HCT116 (cell line): Measurements from ENCODE around the gene FAM216B. TPM values are rescaled to one million over a fixed set of nuclear protein-coding genes. Genes with fewer than 3 reads are reported as not detected.

Source experiments
- ATAC-seq: fragments of 200-7000 bp; cut with Tn5 transposase; 2 replicates; pipeline ENCODE4 v1.9.1; 2020; ENCODE audit warnings: mild to moderate bottlenecking, moderate library complexity
- BruUV-seq: library from RNA; stranded (reverse); fragments of 400-500 nt; replicated peaks from 2 replicates; lab custom pipeline; 2021; lab: Mats Ljungman, UMichigan
- CTCF ChIA-PET: fragments of 300-600 bp; sonication (Branson Sonifier 250); formaldehyde crosslinking; loops from one replicate; lab custom pipeline; 2021; ENCODE audit warnings: antibody characterized with exemption; lab: Charles Lee
- POLR2A ChIA-PET: fragments of 300-600, 350-600 bp; sonication (Branson Sonifier 250); formaldehyde crosslinking; loops from one replicate; lab custom pipeline; 2021; ENCODE audit warnings: antibody characterized with exemption; lab: Charles Lee
- RAD21 ChIA-PET, 2 experiments: fragments of 300-600 bp; sonication (Branson Sonifier 250); formaldehyde crosslinking; loops; one replicate each; lab custom pipeline; 2023; ENCODE audit warnings: low total read pairs in 2 of 2; ENCODE audit not compliant: uncharacterized antibody in 2 of 2, unreplicated experiment in 2 of 2, low non-redundant PET in 1 of 2; lab: Charles Lee
- DNase-seq: peaks from one replicate; pipeline ENCODE4 v3.0.0-alpha.2; 2010; ENCODE audit warnings: low read depth, low spot score
- H2AFZ ChIP-seq: fragments of 200-600 bp; shearing (Covaris generic), sonication (generic); 2 replicates; pipeline ENCODE4 v1.6.1; 2017; ENCODE audit warnings: low read depth, mixed run types, mixed read lengths, antibody characterized with exemption, low read length; ENCODE audit not compliant: poor library complexity, severe bottlenecking
- H3K27ac ChIP-seq: 2 replicates; pipeline ENCODE4 v1.5.1; 2012; ENCODE audit warnings: low read depth, low read length
- H3K27me3 ChIP-seq: fragments of 200-600 bp; sonication (generic); 2 replicates; pipeline ENCODE4 v1.6.1; 2016; ENCODE audit warnings: mixed run types, low read length, mixed read lengths; ENCODE audit not compliant: insufficient read depth
- H3K36me3 ChIP-seq, 2 experiments: fragments of 200-500 bp in 1 of 2; fragments of 200-600 bp in 1 of 2; sonication (Bioruptor generic) in 1 of 2; sonication (generic) in 1 of 2; 2 replicates each; pipeline versions ENCODE4 v1.5.1 to v1.6.1; 2014 to 2016; ENCODE audit warnings: low read length in 2 of 2, inconsistent platforms in 1 of 2, mixed read lengths in 1 of 2, mixed run types in 1 of 2; ENCODE audit not compliant: insufficient read depth in 2 of 2, control insufficient read depth in 1 of 2
- H3K4me1 ChIP-seq, 2 experiments: fragments of 200-600 bp in 1 of 2; sonication (generic) in 1 of 2; 2 replicates each; pipeline versions ENCODE4 v1.5.1 to v1.6.1; 2012 to 2017; ENCODE audit warnings: low read length in 2 of 2, inconsistent platforms in 1 of 2, mild to moderate bottlenecking in 1 of 2, mixed read lengths in 1 of 2, mixed run types in 1 of 2, moderate library complexity in 1 of 2; ENCODE audit not compliant: insufficient read depth in 2 of 2, control insufficient read depth in 1 of 2
- H3K4me2 ChIP-seq: fragments of 200-600 bp; sonication (generic); 2 replicates; pipeline ENCODE4 v1.6.1; 2017; ENCODE audit warnings: mixed run types, low read length, mixed read lengths
- H3K4me3 ChIP-seq, 2 experiments: fragments of 200-600 bp in 1 of 2; sonication (generic) in 1 of 2; replicated peaks in 1 of 2; 2 replicates each; pipeline ENCODE4 v1.5.1; 2011 to 2016; ENCODE audit warnings: low read length in 2 of 2, control low read depth in 1 of 2, low read depth in 1 of 2, mild to moderate bottlenecking in 1 of 2, mixed read lengths in 1 of 2, mixed run types in 1 of 2
- H3K79me2 ChIP-seq: fragments of 200-600 bp; sonication (generic); 2 replicates; pipeline ENCODE4 v1.6.1; 2017; ENCODE audit warnings: mild to moderate bottlenecking, mixed run types, low read length, moderate library complexity, mixed read lengths; ENCODE audit not compliant: insufficient read depth
- H3K9ac ChIP-seq: fragments of 200-600 bp; sonication (generic); 2 replicates; pipeline ENCODE4 v1.6.1; 2016; ENCODE audit warnings: low read length, mixed read lengths
- H3K9me2 ChIP-seq: fragments of 200-600 bp; sonication (generic), shearing (Covaris generic); 2 replicates; pipeline ENCODE4 v1.6.1; 2017; ENCODE audit warnings: mixed run types, mild to moderate bottlenecking, moderate library complexity; ENCODE audit not compliant: insufficient read depth
- H3K9me3 ChIP-seq, 2 experiments: fragments of 200-500 bp in 1 of 2; fragments of 200-600 bp in 1 of 2; sonication (Bioruptor generic) in 1 of 2; sonication (generic) in 1 of 2; 2 replicates each; pipeline ENCODE4 v1.6.1; 2014 to 2017; ENCODE audit warnings: low read length in 2 of 2, mixed read lengths in 2 of 2, inconsistent platforms in 1 of 2, low read depth in 1 of 2, mild to moderate bottlenecking in 1 of 2, mixed run types in 1 of 2, moderate library complexity in 1 of 2; ENCODE audit not compliant: control insufficient read depth in 1 of 2, insufficient read depth in 1 of 2
- H4K20me1 ChIP-seq: fragments of 200-600 bp; sonication (generic), shearing (Covaris generic); 2 replicates; pipeline ENCODE4 v1.6.1; 2017; ENCODE audit warnings: mixed run types, mild to moderate bottlenecking, moderate library complexity; ENCODE audit not compliant: insufficient read depth
- CBX3 ChIP-seq: IDR thresholded peaks from 2 replicates; pipeline ENCODE4 v1.6.1; 2012; ENCODE audit warnings: low read depth
- CEBPB ChIP-seq: IDR thresholded peaks from 2 replicates; pipeline ENCODE4 v1.6.1; 2012; ENCODE audit warnings: low read depth
- EGR1 ChIP-seq: IDR thresholded peaks from 2 replicates; pipeline ENCODE4 v1.6.1; 2012; ENCODE audit warnings: low read depth
- EZH2 ChIP-seq: fragments of 200-600 bp; sonication (generic); IDR thresholded peaks from 2 replicates; pipeline ENCODE4 v1.6.1; 2017; ENCODE audit warnings: antibody characterized with exemption, mixed run types
- EZH2phosphoT487 ChIP-seq: fragments of 200-600 bp; IDR thresholded peaks from 2 replicates; pipeline ENCODE4 v1.6.1; 2018; ENCODE audit warnings: antibody characterized with exemption, borderline replicate concordance
- FOSL1 ChIP-seq: IDR thresholded peaks from 2 replicates; pipeline ENCODE4 v1.6.1; 2012; ENCODE audit warnings: low read depth
- JUND ChIP-seq: IDR thresholded peaks from 2 replicates; pipeline ENCODE4 v1.6.1; 2012
- POLR2A ChIP-seq: IDR thresholded peaks from 2 replicates; pipeline ENCODE4 v1.7.0; 2011; ENCODE audit warnings: borderline replicate concordance; ENCODE audit not compliant: insufficient read depth, insufficient read length; ENCODE audit errors: extremely low read depth
- POLR2AphosphoS5 ChIP-seq: IDR thresholded peaks from 2 replicates; pipeline ENCODE4 v1.6.1; 2011; ENCODE audit warnings: mild to moderate bottlenecking, low read depth, low read length, moderate library complexity
- RAD21 ChIP-seq: IDR thresholded peaks from 2 replicates; pipeline ENCODE4 v1.6.1; 2012; ENCODE audit warnings: low read depth, mild to moderate bottlenecking
- SIN3A ChIP-seq: IDR thresholded peaks from 2 replicates; pipeline ENCODE4 v1.6.1; 2012; ENCODE audit warnings: low read depth
- SRF ChIP-seq: IDR thresholded peaks from 2 replicates; pipeline ENCODE4 v1.6.1; 2012; ENCODE audit warnings: low read depth
- YY1 ChIP-seq: IDR thresholded peaks from 2 replicates; pipeline ENCODE4 v1.6.1; 2011; ENCODE audit warnings: low read length, low read depth, moderate library complexity, mild to moderate bottlenecking; ENCODE audit not compliant: insufficient replicate concordance; ENCODE audit errors: extremely low read depth
- ZNF274 ChIP-seq: fragments of 200-500 bp; sonication (Bioruptor generic); IDR thresholded peaks from 2 replicates; pipeline ENCODE4 v1.6.1; 2014; ENCODE audit warnings: mild to moderate bottlenecking, low read depth, low read length, inconsistent platforms
- intact Hi-C: fragments of 100-400 bp; cut with micrococcal nuclease; formaldehyde crosslinking; loops from 2 replicates; pipeline ENCODE4 v1.10.0; 2022
- total RNA-seq: library from RNA; stranded (reverse); gene quantifications from one replicate; pipeline ENCODE4 v1.2.1, GENCODE V29; 2021; ENCODE audit not compliant: unreplicated experiment
- TF ChIP-seq, protein P1 (sequence below): IDR thresholded peaks from 2 replicates; pipeline ENCODE4 v1.6.1; 2012; ENCODE audit warnings: low read depth
- TF ChIP-seq, protein P2 (sequence below): IDR thresholded peaks from 2 replicates; pipeline ENCODE4 v1.6.1; 2011; ENCODE audit warnings: mild to moderate bottlenecking, low read length, moderate library complexity; ENCODE audit not compliant: insufficient replicate concordance; ENCODE audit errors: extremely low read depth
- TF ChIP-seq, protein P3 (sequence below): IDR thresholded peaks from 2 replicates; pipeline ENCODE4 v1.6.1; 2012

The FAM216B gene
- total RNA-seq, 1 experiment from 2014 or later: not detected

DNA sequence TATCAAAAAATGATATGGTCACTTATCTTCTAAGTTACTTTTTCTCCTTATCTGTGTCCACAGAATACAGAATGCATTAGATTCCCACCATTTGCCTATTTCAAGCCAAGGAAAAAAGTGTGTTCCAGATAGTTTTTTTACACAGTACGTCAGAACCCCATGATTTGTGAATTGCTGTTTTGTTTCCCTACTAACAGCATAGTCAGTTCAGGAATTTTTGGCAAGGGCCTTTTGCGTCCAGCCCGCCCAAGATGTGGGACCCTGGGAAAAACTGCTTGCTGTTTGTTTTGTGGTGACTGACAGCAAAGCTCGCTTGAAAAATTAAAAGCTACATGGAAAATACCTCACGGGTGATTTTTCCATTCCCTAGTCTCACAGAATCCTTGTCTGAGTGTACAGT lies 20.4 kb upstream of the FAM216B start:
- intact Hi-C loops: no loop called here
- RAD21 ChIA-PET: no interaction called here
- no peaks in the 10 kb centered on the region for H3K4me1 ChIP-seq
- POLR2A ChIA-PET: no interaction called here
- H3K79me2 ChIP-seq: no peaks in the 10 kb centered on the region
- no peaks in the 10 kb centered on the region for H3K27me3 ChIP-seq
- DNase-seq (no peak), ATAC-seq (no peak)
- no peaks in the 10 kb centered on the region for H4K20me1 ChIP-seq
- TF ChIP-seq CEBPB: no peak
- TF ChIP-seq ZNF274: no peak
- TF ChIP-seq EZH2: no peak
- TF ChIP-seq, protein P1, sequence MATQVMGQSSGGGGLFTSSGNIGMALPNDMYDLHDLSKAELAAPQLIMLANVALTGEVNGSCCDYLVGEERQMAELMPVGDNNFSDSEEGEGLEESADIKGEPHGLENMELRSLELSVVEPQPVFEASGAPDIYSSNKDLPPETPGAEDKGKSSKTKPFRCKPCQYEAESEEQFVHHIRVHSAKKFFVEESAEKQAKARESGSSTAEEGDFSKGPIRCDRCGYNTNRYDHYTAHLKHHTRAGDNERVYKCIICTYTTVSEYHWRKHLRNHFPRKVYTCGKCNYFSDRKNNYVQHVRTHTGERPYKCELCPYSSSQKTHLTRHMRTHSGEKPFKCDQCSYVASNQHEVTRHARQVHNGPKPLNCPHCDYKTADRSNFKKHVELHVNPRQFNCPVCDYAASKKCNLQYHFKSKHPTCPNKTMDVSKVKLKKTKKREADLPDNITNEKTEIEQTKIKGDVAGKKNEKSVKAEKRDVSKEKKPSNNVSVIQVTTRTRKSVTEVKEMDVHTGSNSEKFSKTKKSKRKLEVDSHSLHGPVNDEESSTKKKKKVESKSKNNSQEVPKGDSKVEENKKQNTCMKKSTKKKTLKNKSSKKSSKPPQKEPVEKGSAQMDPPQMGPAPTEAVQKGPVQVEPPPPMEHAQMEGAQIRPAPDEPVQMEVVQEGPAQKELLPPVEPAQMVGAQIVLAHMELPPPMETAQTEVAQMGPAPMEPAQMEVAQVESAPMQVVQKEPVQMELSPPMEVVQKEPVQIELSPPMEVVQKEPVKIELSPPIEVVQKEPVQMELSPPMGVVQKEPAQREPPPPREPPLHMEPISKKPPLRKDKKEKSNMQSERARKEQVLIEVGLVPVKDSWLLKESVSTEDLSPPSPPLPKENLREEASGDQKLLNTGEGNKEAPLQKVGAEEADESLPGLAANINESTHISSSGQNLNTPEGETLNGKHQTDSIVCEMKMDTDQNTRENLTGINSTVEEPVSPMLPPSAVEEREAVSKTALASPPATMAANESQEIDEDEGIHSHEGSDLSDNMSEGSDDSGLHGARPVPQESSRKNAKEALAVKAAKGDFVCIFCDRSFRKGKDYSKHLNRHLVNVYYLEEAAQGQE: no peak
- no peak for TF ChIP-seq POLR2AphosphoS5
- no peak for TF ChIP-seq SRF
- TF ChIP-seq, protein P2, sequence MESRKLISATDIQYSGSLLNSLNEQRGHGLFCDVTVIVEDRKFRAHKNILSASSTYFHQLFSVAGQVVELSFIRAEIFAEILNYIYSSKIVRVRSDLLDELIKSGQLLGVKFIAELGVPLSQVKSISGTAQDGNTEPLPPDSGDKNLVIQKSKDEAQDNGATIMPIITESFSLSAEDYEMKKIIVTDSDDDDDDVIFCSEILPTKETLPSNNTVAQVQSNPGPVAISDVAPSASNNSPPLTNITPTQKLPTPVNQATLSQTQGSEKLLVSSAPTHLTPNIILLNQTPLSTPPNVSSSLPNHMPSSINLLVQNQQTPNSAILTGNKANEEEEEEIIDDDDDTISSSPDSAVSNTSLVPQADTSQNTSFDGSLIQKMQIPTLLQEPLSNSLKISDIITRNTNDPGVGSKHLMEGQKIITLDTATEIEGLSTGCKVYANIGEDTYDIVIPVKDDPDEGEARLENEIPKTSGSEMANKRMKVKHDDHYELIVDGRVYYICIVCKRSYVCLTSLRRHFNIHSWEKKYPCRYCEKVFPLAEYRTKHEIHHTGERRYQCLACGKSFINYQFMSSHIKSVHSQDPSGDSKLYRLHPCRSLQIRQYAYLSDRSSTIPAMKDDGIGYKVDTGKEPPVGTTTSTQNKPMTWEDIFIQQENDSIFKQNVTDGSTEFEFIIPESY: no peak
- TF ChIP-seq JUND: no peak
- TF ChIP-seq CBX3: no peak
- TF ChIP-seq POLR2A: no peak
- TF ChIP-seq EGR1: no peak
- no peak for TF ChIP-seq SIN3A
- TF ChIP-seq YY1: no peak
- no peak for TF ChIP-seq FOSL1
- TF ChIP-seq, protein P3, sequence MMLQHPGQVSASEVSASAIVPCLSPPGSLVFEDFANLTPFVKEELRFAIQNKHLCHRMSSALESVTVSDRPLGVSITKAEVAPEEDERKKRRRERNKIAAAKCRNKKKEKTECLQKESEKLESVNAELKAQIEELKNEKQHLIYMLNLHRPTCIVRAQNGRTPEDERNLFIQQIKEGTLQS: no peak
- TF ChIP-seq EZH2phosphoT487: no peak
- TF ChIP-seq RAD21: no peak
- TF ChIP-seq, all 23 proteins: peak for 0
- BruUV-seq: no TSS peak
- H3K9me3 ChIP-seq: no peaks in the 10 kb centered on the region
- no peak overlapping the region for H3K4me3 ChIP-seq
- CTCF ChIA-PET: no interaction called here
- H3K4me2 ChIP-seq: no peak overlapping the region
- H2AFZ ChIP-seq: no peak overlapping the region
- no peak overlapping the region for H3K9ac ChIP-seq
- no peak overlapping the region for H3K27ac ChIP-seq
- H3K36me3 ChIP-seq: no peaks in the 10 kb centered on the region
- H3K9me2 ChIP-seq: no peaks in the 10 kb centered on the region
